Endothelial cell of hepatic sinusoid (primary cell): ENCODE results near the gene TXNDC8.
"Not testable (repeated sequence)": the region's sequence is repeated elsewhere in the genome, so short reads cannot be mapped to it uniquely, and the experiment has no call there.

ENCODE experiments used
- in situ Hi-C: cut with HindIII; loops from 2 replicates; pipeline ENCODE4 v1.10.0; 2017; ENCODE audit warnings: low sequenced_read_pairs

Gene TXNDC8

GRCh38 chr9:110328763-110329162 lies 8.9 kb downstream of the TXNDC8 start:
- in situ Hi-C loops: no loop called here

- in situ Hi-C loops: no loop called here
Observed at GRCh38 chr9:110327716-110328115, 9.9 kb downstream of the TXNDC8 start.

- in situ Hi-C loops: no loop called here
Observed at GRCh38 chr9:110323818-110324217, 13.8 kb downstream of the TXNDC8 start.

- in situ Hi-C loops: no loop called here
Observed at GRCh38 chr9:110320651-110321445, 16.8 kb downstream of the TXNDC8 start.

GRCh38 chr9:110319781-110320492 lies 17.7 kb downstream of the TXNDC8 start:
- in situ Hi-C loops: loop anchor here (5.0 kb wide), 1 partner anchor 63 kb away; the partner anchor contains the start of gene TXN

- in situ Hi-C loops: loop anchor here (5.0 kb wide), 1 partner anchor 61 kb away; the partner anchor contains the start of gene TXN
Observed at GRCh38 chr9:110317911-110318310, 19.8 kb downstream of the TXNDC8 start.

GRCh38 chr9:110316261-110317075 lies 21.2 kb downstream of the TXNDC8 start:
- in situ Hi-C loops: loop anchor here (5.0 kb wide), 1 partner anchor 59 kb away; the partner anchor contains the start of gene TXN

GRCh38 chr9:110311978-110312377 lies 25.7 kb downstream of the TXNDC8 start:
- in situ Hi-C loops: not testable (repeated sequence)

GRCh38 chr9:110309681-110310080 lies 28.0 kb downstream of the TXNDC8 start:
- in situ Hi-C loops: no loop called here

- in situ Hi-C loops: no loop called here
Observed at GRCh38 chr9:110308633-110309038, 29.0 kb downstream of the TXNDC8 start.

GRCh38 chr9:110307191-110307590 lies 30.5 kb downstream of the TXNDC8 start:
- in situ Hi-C loops: no loop called here

GRCh38 chr9:110303133-110303532 lies 34.5 kb downstream of the TXNDC8 start:
- in situ Hi-C loops: no loop called here

GRCh38 chr9:110298043-110298605 lies 39.5 kb downstream of the TXNDC8 start:
- in situ Hi-C loops: no loop called here

GRCh38 chr9:110293248-110293647 lies 44.4 kb downstream of the TXNDC8 start:
- in situ Hi-C loops: no loop called here

GRCh38 chr9:110291921-110292557 lies 45.6 kb downstream of the TXNDC8 start:
- in situ Hi-C loops: no loop called here

GRCh38 chr9:110290001-110290400 lies 47.7 kb downstream of the TXNDC8 start:
- in situ Hi-C loops: no loop called here

- in situ Hi-C loops: no loop called here
Observed at GRCh38 chr9:110288503-110288902, 49.2 kb downstream of the TXNDC8 start.

- in situ Hi-C loops: no loop called here
Observed at GRCh38 chr9:110287289-110287680, 50.4 kb downstream of the TXNDC8 start.

- in situ Hi-C loops: no loop called here
Observed at GRCh38 chr9:110284211-110284844, 53.3 kb downstream of the TXNDC8 start.

- in situ Hi-C loops: no loop called here
Observed at GRCh38 chr9:110283751-110284150, 53.9 kb downstream of the TXNDC8 start.
